GM21576 (cell line): ENCODE measurements around the gene IL6ST.
"Not testable (repeated sequence)": the region's sequence is repeated elsewhere in the genome, so short reads cannot be mapped to it uniquely, and the experiment has no call there.

Experiments
- ATAC-seq: cut with Tn5 transposase; IDR thresholded peaks from one replicate; pipeline ENCODE4 v1.9.1; 2021; ENCODE audit warnings: mild to moderate bottlenecking, moderate library complexity; ENCODE audit not compliant: unreplicated experiment

IL6ST gene

GRCh38 chr5:55969956-55970355 is 24.8 kb downstream of the IL6ST start:
- ATAC-seq = no peak

- no peak for ATAC-seq
These were observed 28.5 kb downstream of the IL6ST start for GRCh38 chr5:55966284-55966683.

DNA sequence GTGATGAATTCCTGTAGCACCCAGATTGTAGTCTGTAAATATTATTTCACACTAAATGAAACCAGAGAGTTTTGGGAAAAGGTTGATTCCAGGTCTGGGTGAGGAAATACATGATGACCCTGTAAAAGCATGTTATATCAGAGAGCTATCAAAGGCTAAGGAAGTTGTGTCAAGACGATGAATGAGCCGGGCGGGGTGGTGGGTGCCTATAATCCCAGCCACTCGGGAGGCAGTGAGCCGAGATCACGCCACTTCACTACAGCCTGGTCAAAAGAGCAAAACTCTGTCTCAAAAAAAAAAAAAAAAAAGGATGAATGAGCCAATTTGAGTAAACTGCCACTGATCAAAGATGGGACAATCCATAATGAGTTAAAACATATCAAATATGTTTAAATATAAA is 29.2 kb downstream of the IL6ST start:
- ATAC-seq = no peak

GRCh38 chr5:55960779-55961178 is 34.0 kb downstream of the IL6ST start:
- no peak for ATAC-seq

GRCh38 chr5:55959208-55959607 is 35.6 kb downstream of the IL6ST start:
- ATAC-seq = no peak

GRCh38 chr5:55941154-55941553 is 53.6 kb downstream of the IL6ST start:
- not testable (repeated sequence) for ATAC-seq

GRCh38 chr5:55937598-55937997 is 57.2 kb downstream of the IL6ST start:
- not testable (repeated sequence) for ATAC-seq

DNA sequence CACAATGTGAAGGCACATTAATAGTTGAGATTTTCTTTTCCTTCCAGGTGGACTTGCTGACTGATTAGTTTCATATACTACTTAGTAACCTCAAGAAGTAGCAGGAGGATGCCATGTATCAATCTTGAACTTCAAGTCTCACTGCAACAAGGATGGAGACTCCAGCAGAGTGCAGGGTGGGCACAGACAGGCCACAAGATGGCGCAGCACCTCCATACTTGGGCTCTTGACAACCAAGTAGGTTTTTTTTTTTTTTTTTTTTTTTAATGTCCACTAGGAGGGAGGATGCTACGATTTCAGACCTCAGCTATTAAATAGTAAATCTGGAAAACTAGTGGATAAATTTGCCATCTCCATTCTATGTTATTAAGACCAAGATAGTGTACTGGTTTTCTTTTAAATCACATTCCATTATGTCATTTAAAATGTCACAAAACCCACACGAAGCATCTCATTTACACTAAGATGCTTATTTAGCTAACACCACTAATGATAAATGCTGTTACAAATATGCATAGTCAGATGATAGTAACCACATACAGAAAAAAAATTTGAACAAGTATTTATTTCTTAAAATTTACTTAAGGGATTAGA is 58.6 kb downstream of the IL6ST start:
- ATAC-seq = peak; percentile 70

- no peak for ATAC-seq
These were observed 59.4 kb downstream of the IL6ST start for GRCh38 chr5:55935371-55935770.

- no peak for ATAC-seq
These were observed 60.0 kb downstream of the IL6ST start for GRCh38 chr5:55934720-55935119.

DNA sequence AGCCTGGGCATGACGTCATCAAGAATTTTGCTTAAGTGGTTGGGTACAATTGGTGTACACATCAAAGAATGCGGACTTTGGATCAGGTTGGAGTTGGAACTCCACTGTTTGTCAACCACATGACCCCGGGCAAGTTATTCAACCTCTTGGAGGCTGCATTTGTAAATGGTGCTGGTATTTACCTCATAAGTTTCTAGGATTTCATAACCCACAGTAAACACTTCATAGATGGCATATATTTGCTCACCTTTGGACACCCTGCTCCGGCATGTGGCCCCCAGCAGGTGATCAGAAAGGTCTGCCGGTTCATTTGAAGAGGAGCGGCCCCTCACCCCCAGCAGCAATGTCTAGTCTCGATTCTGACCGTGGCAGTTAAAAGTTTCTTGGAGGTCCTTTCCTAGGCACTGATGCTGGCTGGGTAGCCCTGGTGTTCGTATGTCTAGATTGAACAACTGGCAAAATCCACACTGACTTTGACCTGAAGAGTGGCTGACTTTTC is 60.6 kb downstream of the IL6ST start:
- ATAC-seq = no peak

- ATAC-seq = no peak
These were observed 61.2 kb downstream of the IL6ST start for GRCh38 chr5:55933377-55934114.

DNA sequence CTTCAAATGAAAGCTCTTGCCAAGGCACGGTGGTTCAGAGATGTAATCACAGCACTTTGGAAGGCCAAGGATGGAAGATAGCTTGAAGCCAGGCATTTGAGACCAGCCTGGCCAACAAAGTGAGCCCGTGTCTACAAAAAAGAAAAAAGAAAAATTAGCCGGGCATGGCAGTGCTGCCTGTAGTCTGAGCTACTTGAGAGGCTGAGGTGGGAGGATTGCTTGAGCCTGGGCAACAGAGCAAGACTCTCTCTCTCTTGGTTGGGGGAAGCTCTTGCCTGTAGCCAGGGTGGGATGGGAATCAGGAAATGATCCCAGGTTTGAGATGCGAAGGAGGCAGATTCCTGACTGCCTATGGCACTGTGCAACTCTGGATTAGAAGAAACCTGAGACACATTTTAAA is 62.1 kb downstream of the IL6ST start:
- no peak for ATAC-seq

DNA sequence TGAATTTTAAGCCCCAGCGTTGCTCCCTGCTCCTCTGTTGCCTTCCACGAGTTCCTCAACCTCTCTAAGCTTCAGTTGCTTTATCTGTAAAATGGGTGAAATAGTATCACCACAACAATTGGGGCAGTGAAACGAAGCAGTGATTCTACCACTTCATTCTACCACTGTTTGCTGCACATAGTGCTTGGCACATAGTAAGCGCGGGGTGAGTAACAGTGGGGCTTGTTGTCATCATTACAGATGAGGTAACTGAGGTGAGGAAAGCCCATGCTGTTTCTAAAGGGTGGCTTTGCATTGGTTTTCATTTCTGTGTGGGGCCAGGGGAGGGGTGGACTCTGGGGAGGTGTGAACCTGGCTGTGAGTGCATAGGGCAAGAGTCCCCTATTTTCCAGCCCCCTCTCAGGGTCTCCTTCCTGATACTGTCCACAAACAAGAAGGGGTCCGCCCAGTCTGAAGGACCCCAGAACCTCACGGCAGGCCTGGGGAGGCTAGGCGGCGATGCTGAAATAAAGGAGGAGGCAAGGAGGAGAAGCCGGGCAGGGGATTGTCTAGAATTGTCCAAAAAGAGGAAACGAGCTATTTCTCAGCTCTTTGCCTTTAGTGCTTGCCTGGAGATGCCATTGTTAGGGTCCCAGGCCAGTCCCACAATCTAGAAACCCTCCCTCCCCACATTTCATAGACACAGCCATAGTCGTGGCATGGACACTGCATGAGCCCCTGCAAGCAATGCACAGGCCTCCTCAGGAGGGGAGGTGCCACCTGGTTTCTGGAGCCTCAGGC is 65.6 kb downstream of the IL6ST start:
- ATAC-seq = no peak

DNA sequence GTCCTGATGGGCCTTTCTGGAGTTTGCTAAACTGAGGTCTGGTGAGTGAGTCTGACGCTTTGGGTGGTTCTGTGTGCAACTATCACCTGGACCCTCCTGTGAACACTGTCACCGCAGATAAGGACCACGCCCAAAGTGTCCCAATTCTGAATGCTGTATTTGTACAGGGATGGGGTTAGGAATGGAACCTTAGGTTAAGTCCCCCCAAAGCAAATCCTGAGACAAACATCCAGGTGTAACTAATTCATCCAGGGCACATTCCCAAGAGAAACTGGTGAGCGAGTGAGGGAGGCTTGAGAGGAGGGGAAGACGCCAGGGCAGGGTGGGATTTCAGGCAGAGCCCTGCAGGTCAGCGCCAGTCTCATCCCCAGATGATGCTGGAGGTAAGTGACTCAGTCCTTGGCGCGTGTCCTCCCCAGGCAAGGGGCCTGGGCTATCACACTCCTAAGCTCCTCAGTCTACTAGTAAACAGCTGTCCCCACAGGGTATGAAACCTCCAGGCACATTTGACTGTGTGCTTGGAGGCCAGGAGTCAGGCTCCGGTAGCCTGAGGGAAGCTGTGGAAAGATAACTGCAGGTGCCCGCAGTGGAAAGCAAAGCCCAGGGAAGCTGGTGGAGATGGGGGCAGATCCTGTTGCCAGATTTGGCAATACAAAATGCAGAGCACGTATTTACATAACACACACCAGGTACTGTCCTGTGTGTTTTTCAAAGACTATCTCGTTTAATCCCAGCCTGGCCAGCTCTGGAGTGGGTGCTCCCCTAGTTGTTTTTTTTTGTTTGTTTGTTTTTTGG is 66.7 kb downstream of the IL6ST start:
- ATAC-seq = no peak

- ATAC-seq = no peak
These were observed 68.3 kb downstream of the IL6ST start for GRCh38 chr5:55926476-55926875.

- no peak for ATAC-seq
These were observed 69.1 kb downstream of the IL6ST start for GRCh38 chr5:55925712-55926111.

DNA sequence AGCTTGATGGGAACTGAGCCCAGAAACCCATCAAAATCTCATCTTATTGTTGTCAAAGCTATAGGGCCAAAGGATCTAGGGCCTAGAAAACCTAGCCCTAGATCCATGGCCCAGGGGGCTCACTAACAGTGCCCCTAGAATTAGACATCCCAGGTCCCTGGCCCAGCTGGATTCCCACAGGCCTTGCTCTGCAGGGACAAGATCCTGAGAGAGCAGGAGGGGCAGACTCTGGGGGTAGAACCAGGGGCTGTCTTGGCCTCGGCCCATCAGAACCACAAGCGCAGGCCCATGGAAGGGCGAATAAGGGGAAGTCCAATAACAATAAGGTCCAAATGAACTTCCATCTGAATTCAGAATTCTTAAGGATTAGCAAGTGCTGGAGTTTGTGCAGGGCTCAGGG is 69.6 kb downstream of the IL6ST start:
- ATAC-seq = no peak

- no peak for ATAC-seq
These were observed 70.0 kb downstream of the IL6ST start for GRCh38 chr5:55924744-55925143.

GRCh38 chr5:55923865-55924500 is 70.8 kb downstream of the IL6ST start:
- ATAC-seq = no peak
